ENCODE measurements around the gene MED25. TPM values are rescaled to one million over a fixed set of nuclear protein-coding genes. Genes with fewer than 3 reads are reported as not detected.

The MED25 gene
- polyA plus RNA-seq, 6 donors from 2014 or later: 21.2 to 49.7 (median 28.9) TPM

DNA sequence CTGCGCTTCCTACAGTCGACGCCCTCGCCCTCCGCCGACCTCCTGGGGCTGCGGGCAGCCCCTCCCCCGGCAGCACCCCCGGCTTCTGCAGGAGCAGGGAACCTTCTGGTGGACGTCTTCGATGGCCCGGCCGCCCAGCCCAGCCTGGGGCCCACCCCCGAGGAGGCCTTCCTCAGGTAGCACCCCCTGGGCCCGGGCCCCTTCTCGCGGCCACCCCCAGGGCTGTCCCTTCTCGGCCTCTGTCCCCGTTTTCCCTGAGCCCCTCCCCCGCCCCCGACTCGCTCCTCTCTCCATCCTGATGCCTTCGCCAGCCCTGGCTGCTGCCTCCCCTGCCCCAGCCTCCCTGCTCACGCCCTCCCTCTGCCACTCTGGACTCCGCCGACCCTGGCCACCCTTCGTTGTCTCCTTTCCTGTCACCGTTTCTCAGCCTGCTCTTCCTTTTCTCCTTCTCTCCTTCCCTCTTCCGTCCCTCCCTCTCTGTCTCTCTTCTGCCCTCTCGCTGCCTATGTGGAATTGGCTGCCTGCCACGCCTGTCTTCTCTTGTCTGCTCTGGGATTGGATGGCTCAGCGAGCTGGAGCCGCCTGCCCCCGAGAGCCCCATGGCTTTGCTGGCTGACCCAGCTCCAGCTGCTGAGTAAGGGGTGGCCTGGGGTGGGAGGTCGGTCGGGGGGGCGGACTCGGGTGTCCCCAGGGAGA lies 16.0 kb upstream of the MED25 start:
- Mint-ChIP-seq H3K36me3 (peaks cover 0 to 24% of the 10 kb centered on the region in 2 donors), H3K4me1 (peaks cover 5 to 8% (median 8%) of the 10 kb centered on the region in 3 donors), H3K9me3 (no peaks in the 10 kb centered on the region), H3K27ac (peak overlapping the region in 1 of 6 donors; percentile 95), H3K27me3 (no peaks in the 10 kb centered on the region), H3K4me3 (no peak overlapping the region)
- DNase-seq (no peak), ATAC-seq (ENCODE audit: low read depth in 2 of 2) (no peak)

DNA sequence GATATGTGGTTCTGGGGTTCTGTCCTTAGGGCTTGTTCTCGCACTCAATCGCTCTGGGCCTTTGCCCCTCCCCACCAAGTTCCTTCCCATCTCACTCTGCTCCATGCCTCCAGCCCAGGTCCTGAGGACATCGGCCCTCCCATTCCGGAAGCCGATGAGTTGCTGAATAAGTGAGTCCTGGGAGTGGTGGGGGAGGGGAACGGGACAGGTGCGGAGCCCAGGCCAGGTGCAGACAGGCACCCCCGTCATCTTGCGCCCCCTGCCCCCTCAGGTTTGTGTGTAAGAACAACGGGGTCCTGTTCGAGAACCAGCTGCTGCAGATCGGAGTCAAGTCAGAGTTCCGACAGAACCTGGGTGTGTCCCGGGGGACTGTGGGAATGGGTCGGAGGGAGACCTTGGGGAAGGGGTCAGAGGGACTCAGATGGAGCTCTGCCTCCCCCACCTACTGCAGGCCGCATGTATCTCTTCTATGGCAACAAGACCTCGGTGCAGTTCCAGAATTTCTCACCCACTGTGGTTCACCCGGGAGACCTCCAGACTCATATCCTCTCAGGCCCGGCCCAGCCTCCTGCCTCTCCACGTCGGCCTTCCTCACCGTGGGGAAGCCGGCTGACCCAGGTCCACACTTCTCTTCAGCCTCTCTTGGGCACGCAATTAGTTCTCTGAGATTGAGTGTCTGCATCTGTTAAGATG lies 15.1 kb upstream of the MED25 start:
- ATAC-seq (ENCODE audit: low read depth in 2 of 2) (no peak), DNase-seq (no peak)
- Mint-ChIP-seq H3K9me3 (no peaks in the 10 kb centered on the region), H3K27me3 (no peaks in the 10 kb centered on the region), H3K27ac (no peak overlapping the region), H3K4me1 (peaks cover 13 to 16% (median 14%) of the 10 kb centered on the region in 3 donors), H3K4me3 (no peak overlapping the region), H3K36me3 (peaks cover 0 to 24% of the 10 kb centered on the region in 2 donors)

DNA sequence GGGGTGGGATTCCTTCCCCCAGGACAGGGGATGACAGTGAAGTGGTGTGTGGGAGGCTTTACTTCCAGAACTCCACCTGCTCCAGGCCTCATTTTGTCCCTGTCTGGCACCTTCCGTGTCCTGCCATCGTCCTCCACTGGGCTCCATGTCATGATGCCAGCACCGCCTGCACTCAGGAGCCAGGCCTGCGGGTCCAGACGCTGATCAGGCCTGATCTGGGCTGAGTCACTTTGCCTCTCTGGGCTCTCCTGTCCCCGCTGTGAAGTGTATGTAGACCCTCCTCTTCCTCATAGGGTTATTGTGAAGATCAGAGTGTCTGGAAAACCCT lies 14.6 kb upstream of the MED25 start:
- Mint-ChIP-seq H3K36me3 (peaks cover 0 to 18% of the 10 kb centered on the region in 2 donors), H3K4me3 (no peak overlapping the region), H3K4me1 (peaks cover 13 to 21% (median 19%) of the 10 kb centered on the region in 3 donors), H3K27me3 (no peaks in the 10 kb centered on the region), H3K9me3 (no peaks in the 10 kb centered on the region), H3K27ac (no peak overlapping the region)
- DNase-seq (no peak), ATAC-seq (ENCODE audit: low read depth in 2 of 2) (no peak)

DNA sequence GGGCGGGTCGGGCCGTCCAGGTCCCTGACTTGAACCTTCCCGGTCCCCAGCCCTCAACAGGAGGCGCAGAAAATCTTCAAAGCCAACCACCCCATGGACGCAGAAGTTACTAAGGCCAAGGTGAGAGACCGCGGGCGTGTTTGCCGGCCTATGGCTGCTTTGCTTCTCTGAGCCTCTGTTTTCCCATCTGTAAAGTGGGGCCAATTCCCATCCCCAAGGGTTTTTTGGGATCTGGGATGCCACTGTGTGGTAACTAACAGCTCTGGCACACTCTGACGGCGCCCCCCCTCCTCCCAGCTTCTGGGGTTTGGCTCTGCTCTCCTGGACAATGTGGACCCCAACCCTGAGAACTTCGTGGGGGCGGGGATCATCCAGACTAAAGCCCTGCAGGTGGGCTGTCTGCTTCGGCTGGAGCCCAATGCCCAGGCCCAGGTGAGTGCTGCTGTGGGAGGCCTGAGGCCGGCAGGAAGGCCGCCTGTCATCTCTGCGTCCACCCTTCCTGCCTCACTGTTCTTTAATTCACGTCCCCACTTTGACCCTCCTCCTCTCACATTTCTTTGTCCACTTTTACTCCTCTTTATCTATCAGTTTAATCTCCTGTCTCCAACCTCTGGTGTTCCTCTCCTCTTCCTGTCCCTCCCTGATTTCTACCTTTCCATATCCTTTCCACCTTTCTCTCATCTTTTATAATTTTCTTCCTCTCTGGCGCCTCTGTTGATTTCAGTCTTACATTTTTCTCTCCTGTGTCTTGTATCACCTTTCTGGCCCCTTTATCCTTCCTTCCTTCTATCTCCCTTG lies 12.1 kb upstream of the MED25 start:
- ATAC-seq (ENCODE audit: low read depth in 2 of 2): no peak
- H3K9me3 Mint-ChIP-seq: no peaks in the 10 kb centered on the region
- H3K4me3 Mint-ChIP-seq: peak overlapping the region in 1 of 8 donors; percentile 6
- H3K36me3 Mint-ChIP-seq: peaks cover 0 to 18% of the 10 kb centered on the region in 2 donors
- H3K4me1 Mint-ChIP-seq: peaks cover 25 to 38% (median 37%) of the 10 kb centered on the region in 3 donors
- H3K27ac Mint-ChIP-seq: peak overlapping the region in 5 of 6 donors; percentile 44 to 99 (median 90)
- H3K27me3 Mint-ChIP-seq: no peaks in the 10 kb centered on the region
- DNase-seq: no peak

DNA sequence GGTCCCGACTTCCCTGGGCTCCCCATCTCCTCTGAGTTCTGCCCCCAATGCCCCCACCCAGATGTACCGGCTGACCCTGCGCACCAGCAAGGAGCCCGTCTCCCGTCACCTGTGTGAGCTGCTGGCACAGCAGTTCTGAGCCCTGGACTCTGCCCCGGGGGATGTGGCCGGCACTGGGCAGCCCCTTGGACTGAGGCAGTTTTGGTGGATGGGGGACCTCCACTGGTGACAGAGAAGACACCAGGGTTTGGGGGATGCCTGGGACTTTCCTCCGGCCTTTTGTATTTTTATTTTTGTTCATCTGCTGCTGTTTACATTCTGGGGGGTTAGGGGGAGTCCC lies 11.5 kb upstream of the MED25 start:
- peak overlapping the region in 1 of 8 donors; percentile 6 for H3K4me3 Mint-ChIP-seq
- DNase-seq (no peak), ATAC-seq (ENCODE audit: low read depth in 2 of 2) (no peak)
- H3K27ac Mint-ChIP-seq: peak overlapping the region in 4 of 6 donors; percentile 44 to 99 (median 90)
- peaks cover 0 to 18% of the 10 kb centered on the region in 2 donors for H3K36me3 Mint-ChIP-seq
- no peaks in the 10 kb centered on the region for H3K9me3 Mint-ChIP-seq
- no peaks in the 10 kb centered on the region for H3K27me3 Mint-ChIP-seq
- H3K4me1 Mint-ChIP-seq: peaks cover 25 to 38% (median 37%) of the 10 kb centered on the region in 3 donors

DNA sequence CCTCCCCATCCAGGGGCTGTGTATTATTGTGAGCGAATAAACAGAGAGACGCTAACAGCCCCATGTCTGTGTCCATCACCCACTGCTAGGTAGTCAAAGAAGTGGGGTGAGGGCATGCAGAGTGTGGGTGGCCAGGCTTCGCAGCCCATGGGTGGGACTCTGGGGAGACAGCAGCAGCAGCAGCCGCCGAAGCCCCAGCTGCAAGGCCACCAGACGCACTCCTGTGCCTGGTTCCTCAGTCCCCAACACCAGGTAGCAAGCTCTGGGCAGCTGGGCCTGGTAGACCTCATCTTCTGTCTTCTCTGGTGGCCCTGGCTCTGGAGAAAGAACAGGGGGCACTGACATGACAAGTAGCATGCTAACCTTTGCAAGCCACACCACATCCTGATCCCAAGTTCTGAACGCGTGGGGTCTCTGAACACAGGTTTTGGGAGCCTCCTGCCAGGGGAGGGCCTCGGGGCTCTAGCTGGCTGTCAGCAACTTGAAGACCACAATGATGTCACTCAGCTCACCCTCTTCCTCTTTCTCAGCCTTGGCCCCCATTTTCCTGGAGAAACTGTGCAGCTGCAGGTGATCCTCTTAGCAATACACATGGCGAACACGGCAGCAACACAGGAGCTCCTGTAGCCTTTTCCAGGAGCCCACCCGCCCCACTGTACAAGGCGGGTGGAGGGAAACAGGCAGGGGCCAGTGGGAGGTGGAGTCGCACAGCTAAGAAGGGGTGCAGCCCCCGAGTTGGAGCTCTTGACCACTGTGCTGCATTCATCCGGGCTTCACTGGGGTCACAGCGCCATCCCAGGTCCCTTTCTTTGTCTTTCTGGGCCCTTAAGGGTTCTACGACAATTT lies 10.8 kb upstream of the MED25 start:
- Mint-ChIP-seq H3K36me3 (peaks cover 0 to 18% of the 10 kb centered on the region in 2 donors), H3K27me3 (no peaks in the 10 kb centered on the region), H3K4me3 (peak overlapping the region in 4 of 8 donors; percentile 35 to 94 (median 62)), H3K4me1 (peaks cover 24 to 42% (median 42%) of the 10 kb centered on the region in 3 donors), H3K9me3 (no peaks in the 10 kb centered on the region), H3K27ac (peak overlapping the region; percentile 91 to 97 (median 96))
- ATAC-seq (ENCODE audit: low read depth in 2 of 2): peak; percentile 69 to 70
- DNase-seq: peak; percentile 63

DNA sequence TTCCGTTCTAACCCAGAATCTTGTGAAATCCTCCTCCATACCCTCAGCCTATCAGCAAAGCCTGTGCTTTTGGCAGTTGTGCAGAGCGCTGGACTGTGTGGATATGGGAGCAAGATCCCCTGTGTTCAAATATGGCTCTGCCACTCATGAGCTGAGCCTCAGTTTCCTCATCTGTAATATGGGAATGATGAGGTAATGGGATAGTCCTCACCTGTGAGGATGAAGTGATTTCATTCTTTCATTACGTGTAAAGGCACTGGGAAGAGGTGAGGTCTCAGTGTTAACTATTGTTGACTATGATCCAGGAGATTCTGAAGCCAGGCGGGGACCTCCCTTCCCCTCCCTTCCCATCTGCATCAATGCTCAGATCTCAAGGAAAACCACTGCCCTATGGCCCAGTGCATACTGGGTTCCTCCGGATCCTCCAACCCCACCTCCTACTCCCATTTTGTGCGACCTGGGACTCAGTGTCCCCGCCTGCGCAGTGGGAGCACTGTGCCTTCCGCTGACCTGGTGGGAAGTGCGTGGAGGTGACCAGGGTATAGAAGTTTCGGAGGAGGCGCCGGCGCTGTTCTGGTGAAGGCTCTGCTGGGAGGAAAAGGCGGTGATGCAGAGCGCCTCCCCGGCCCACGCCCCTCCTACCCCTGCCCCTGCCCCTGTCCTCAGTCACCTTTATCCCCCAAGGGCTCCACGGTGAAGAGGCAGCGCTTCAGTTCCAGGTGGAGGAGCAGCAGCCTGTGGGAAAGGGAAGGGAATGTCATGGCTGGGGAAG lies 10.0 kb upstream of the MED25 start:
- DNase-seq (no peak), ATAC-seq (ENCODE audit: low read depth in 2 of 2) (no peak)
- Mint-ChIP-seq H3K27me3 (no peaks in the 10 kb centered on the region), H3K9me3 (no peaks in the 10 kb centered on the region), H3K4me1 (peaks cover 30 to 50% (median 50%) of the 10 kb centered on the region in 3 donors), H3K4me3 (peak overlapping the region; percentile 89 to 96 (median 94)), H3K27ac (peak overlapping the region; percentile 85 to 97 (median 92)), H3K36me3 (peaks cover 0 to 16% of the 10 kb centered on the region in 2 donors)

DNA sequence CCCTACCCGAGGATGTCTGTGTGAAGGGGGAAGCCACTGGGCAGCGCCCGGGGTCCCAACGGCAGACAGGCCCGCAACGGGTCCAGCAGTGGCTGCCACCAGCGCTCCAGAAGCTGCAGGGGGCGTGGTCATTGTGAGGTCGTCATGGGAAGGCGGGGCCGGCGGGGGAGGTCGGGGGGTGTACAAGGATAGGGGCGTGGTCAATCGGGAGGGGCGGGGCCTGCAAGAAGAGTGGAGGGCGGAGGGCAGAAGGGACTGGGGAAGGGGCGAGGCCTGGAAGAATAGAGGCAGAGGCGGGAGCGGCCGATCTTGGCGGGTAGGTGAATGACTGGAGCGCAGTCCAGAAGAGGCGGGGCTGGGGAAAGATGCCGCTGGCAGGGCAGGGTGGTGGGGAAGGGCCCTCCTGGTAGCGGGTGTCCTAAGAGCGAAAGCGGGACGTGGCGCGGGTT lies 9.4 kb upstream of the MED25 start:
- Mint-ChIP-seq H3K27me3 (no peaks in the 10 kb centered on the region), H3K4me1 (peaks cover 31 to 55% (median 55%) of the 10 kb centered on the region in 3 donors), H3K4me3 (peak overlapping the region; percentile 89 to 96 (median 94)), H3K36me3 (peaks cover 0 to 10% of the 10 kb centered on the region in 2 donors), H3K27ac (peak overlapping the region; percentile 57 to 97 (median 88)), H3K9me3 (no peaks in the 10 kb centered on the region)
- DNase-seq (peak; percentile 84), ATAC-seq (ENCODE audit: low read depth in 2 of 2) (peak; percentile 13 to 27)

DNA sequence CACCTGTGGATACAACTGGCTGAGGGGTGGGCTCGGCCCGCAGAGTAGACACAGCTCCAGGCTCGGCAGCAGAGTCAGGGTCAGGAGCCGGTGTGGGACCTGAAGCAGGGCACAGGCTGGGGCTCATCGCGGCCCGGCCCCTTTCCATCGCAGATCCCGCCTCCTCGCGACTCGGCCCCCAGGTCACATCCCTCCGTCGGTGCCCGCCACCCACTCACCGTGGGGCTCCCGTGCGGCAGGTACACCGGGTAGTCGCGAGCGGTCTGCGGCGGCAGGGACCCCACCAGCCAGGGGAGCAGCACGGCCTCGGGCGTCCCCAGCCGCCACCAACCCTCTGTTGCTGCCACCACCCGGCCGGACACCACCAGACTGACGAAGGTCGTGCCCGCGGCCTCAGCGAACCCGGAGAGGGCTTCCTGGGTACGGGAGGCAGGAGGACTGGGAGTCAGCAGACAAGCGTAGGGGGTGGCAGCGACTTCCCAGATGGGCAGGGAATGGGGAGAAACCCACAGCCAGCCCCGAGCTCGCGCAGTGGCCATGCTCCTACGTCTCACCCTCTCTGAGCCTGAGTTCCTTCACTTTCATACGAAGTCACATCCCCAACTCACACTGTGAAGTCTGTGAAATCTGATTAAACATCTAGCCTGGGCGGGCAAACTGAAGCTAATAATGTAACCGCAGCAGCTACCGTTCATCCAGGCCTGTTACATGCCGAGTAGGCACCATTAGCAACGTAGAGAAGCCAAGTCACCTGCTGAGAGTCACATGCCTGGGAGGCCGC lies 8.7 kb upstream of the MED25 start:
- H3K4me3 Mint-ChIP-seq: peak overlapping the region; percentile 89 to 96 (median 94)
- peak; percentile 56 for DNase-seq
- peaks cover 0 to 9% of the 10 kb centered on the region in 2 donors for H3K36me3 Mint-ChIP-seq
- H3K4me1 Mint-ChIP-seq: peaks cover 31 to 61% (median 59%) of the 10 kb centered on the region in 3 donors
- no peaks in the 10 kb centered on the region for H3K9me3 Mint-ChIP-seq
- peak overlapping the region; percentile 57 to 97 (median 92) for H3K27ac Mint-ChIP-seq
- ATAC-seq (ENCODE audit: low read depth in 2 of 2): peak; percentile 18 to 20
- no peaks in the 10 kb centered on the region for H3K27me3 Mint-ChIP-seq

DNA sequence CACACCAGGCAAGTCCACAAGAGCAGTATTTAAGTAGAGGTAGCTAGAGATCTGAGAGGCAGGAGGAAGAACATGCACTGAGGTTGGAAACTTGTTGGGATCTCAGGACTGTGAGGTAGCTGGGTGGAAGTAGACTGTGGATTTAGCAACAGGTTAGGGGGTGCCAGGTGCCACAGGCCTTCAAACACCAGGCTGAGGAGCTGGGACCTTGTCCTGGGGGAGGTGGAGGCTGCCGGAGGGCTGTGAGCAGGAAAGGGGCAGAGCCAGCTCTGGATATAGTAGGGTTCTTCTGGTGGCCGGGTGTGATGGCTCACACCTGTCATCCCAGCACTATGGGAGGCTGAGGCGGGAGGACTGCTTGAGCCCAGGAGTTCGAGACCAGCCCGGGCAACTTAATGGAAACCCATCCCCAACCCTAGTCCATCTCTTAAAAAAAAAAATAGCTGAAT lies 8.1 kb upstream of the MED25 start:
- Mint-ChIP-seq H3K27me3 (no peaks in the 10 kb centered on the region), H3K9me3 (no peaks in the 10 kb centered on the region), H3K27ac (peak overlapping the region in 4 of 6 donors; percentile 49 to 95 (median 92)), H3K4me1 (peaks cover 31 to 64% (median 61%) of the 10 kb centered on the region in 3 donors), H3K36me3 (peaks cover 0 to 9% of the 10 kb centered on the region in 2 donors), H3K4me3 (peak overlapping the region; percentile 84 to 96 (median 94))
- no peak for ATAC-seq (ENCODE audit: low read depth in 2 of 2)
- DNase-seq: no peak

DNA sequence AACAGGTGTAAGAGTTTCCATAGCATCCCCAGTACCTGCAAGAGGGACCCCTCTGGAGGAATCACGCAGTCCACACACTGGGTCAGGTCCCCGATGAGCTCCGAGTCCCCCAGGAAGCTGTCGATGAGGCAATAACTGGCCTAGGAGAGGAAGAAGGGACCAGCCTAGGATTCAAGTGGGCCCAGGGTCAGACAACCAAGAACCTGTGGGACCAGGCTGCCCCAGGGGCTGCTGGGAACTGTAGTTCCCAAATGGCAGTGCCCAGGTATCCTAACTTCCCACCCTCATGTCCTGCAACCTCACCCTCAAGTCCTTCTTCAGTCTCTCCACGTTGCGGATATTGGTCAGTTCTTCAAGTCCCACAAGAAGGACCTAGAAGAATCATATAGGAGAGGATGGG lies 6.8 kb upstream of the MED25 start:
- ATAC-seq (ENCODE audit: low read depth in 2 of 2): no peak
- DNase-seq: no peak

More for the DNA sequence above, 6.8 kb upstream of the MED25 start:
- H3K9me3 Mint-ChIP-seq: no peaks in the 10 kb centered on the region
- peaks cover 28 to 62% (median 57%) of the 10 kb centered on the region in 3 donors for H3K4me1 Mint-ChIP-seq
- H3K27ac Mint-ChIP-seq: peak overlapping the region in 2 of 6 donors; percentile 71 to 99
- peaks cover 0 to 4% of the 10 kb centered on the region in 2 donors for H3K36me3 Mint-ChIP-seq
- no peaks in the 10 kb centered on the region for H3K27me3 Mint-ChIP-seq
- H3K4me3 Mint-ChIP-seq: peak overlapping the region; percentile 15 to 96 (median 66)

Measured in naive B cell (primary cell).